Psoas muscle (tissue), 8 donors: ENCODE data around the gene FAM184A. TPM values are rescaled to one million over a fixed set of nuclear protein-coding genes. Genes with fewer than 3 reads are reported as not detected.

Experiments used
- ATAC-seq, 4 donors: fragments of 200-7000 bp; cut with Tn5 transposase; one replicate each; pipeline ENCODE4 v1.9.1; 2020; ENCODE audit warnings: moderate library complexity in 3 of 4, mild to moderate bottlenecking in 2 of 4
- DNase-seq, 2 donors: peaks; one replicate each; pipeline ENCODE4 v3.0.0-alpha.2; 2020
- H3K27ac ChIP-seq: fragments of 200-600 bp; one replicate; pipeline ENCODE4 v1.8.0; 2022
- H3K27me3 ChIP-seq, 3 donors: fragments of 200-600 bp in 1 of 3; one replicate each; pipeline versions ENCODE4 v1.6.1 to v1.8.0; 2013 to 2022; ENCODE audit warnings: low read length in 2 of 3, mild to moderate bottlenecking in 2 of 3, moderate library complexity in 1 of 3; ENCODE audit not compliant: insufficient read depth in 3 of 3
- H3K36me3 ChIP-seq, 2 donors: fragments of 200-600 bp in 1 of 2; one replicate each; pipeline versions ENCODE4 v1.6.1 to v1.8.0; 2013 to 2022; ENCODE audit warnings: low read depth in 1 of 2, mild to moderate bottlenecking in 1 of 2, moderate library complexity in 1 of 2; ENCODE audit not compliant: insufficient read depth in 1 of 2
- H3K4me1 ChIP-seq: fragments of 200-600 bp; one replicate; pipeline ENCODE4 v1.8.0; 2022
- H3K4me3 ChIP-seq: fragments of 200-600 bp; one replicate; pipeline ENCODE4 v1.8.0; 2022; ENCODE audit warnings: mild to moderate bottlenecking
- H3K9me3 ChIP-seq: fragments of 200-600 bp; one replicate; pipeline ENCODE4 v1.8.0; 2022
- CTCF ChIP-seq: fragments of 200-600 bp; IDR thresholded peaks from one replicate; pipeline ENCODE4 v1.8.0; 2022; ENCODE audit warnings: antibody characterized with exemption
- WGBS, 3 donors: extraction: QIAGEN DNeasy Blood & Tissue Kit; methylation state at CpG; one replicate each; pipeline versions ENCODE4 v1.1.6 to v1.1.7; 2013; 5-methylcytosine and 5-hydroxymethylcytosine counted together
- intact Hi-C, 2 donors: fragments of 100-400 bp; cut with DNase I; formaldehyde crosslinking; loops; one replicate each; pipeline versions ENCODE4 v1.11.0 to v1.14.2; 2022
- polyA plus RNA-seq, 3 donors: library from polyadenylated mRNA; stranded (reverse); fragments of 200-250 nt; gene quantifications; one replicate each; pipeline ENCODE4 v1.2.3, GENCODE V29; 2013
- total RNA-seq, 4 donors: library from RNA; stranded (reverse); fragmentation: NEBNext Ultra II Directional in 2 of 4; extraction: Animal tissue kit (Norgen Biotek cat#: 25700) in 2 of 4; gene quantifications; one replicate each; pipeline versions ENCODE4 v1.2.1 to v1.2.4, GENCODE V29; 2021 to 2023
- donor health status: healthy with polysubstance abuse.
- donor health status: DM: no; HTN: no; CAD: no; lungs with moderate emphysema.
- donor health status: Bipolar disorder and iron deficiency.
- donor health status: healthy.
- donor health status: DM: yes; HTN: yes; CAD: no.
- donor health status: DM: no; HTN: no; CAD: no.
- donor health status: DM: no; HTN: no; CAD: no.
- donor health status: DM: yes; HTN: yes; CAD: no.

FAM184A gene
- total and polyA plus RNA-seq, 7 donors: 0.14 to 0.52 (median 0.39) TPM

DNA sequence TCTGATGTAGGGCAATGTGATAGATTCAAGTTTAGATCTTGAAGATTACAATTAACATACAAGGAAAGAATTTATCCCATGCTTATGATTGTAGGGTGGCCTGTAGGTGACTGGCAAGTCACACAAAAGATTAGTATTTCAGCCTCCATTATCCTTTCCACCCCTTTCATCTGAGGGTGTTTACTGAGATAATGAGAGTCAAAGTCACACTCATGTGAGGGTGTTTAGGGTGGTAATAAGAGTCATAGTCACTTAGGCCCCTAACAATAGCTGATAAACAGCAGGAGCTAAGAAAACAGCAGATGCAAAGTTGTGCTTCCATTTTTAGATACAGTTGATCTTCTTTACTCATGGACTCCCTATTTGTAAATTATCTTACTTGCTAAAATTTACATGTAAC is 11.4 kb downstream of the FAM184A start:
- no peaks in the 10 kb centered on the region for H3K9me3 ChIP-seq
- H3K4me1 ChIP-seq: no peaks in the 10 kb centered on the region
- H3K27me3 ChIP-seq: no peaks in the 10 kb centered on the region
- DNase-seq (no peak), ATAC-seq (no peak)
- H3K27ac ChIP-seq: no peak overlapping the region
- intact Hi-C loops: no loop called here
- no peak overlapping the region for H3K4me3 ChIP-seq
- no peak for TF ChIP-seq CTCF
- H3K36me3 ChIP-seq: no peaks in the 10 kb centered on the region

GRCh38 chr6:119066517-119066916 is 11.9 kb downstream of the FAM184A start:
- no peak for DNase-seq
- no peak for ATAC-seq
- H3K4me3 ChIP-seq: no peak overlapping the region
- no peaks in the 10 kb centered on the region for H3K4me1 ChIP-seq
- no peaks in the 10 kb centered on the region for H3K36me3 ChIP-seq
- intact Hi-C loops: no loop called here
- no peak overlapping the region for H3K27ac ChIP-seq
- WGBS, 3 donors: 81 to 91% (median 90%) methylated on average over 1 of the region's 1 CpG
- H3K9me3 ChIP-seq: no peaks in the 10 kb centered on the region
- TF ChIP-seq CTCF: no peak
- no peaks in the 10 kb centered on the region for H3K27me3 ChIP-seq

GRCh38 chr6:119065955-119066354 is 12.5 kb downstream of the FAM184A start:
- intact Hi-C loops: no loop called here
- Histone ChIP-seq H3K27ac (no peak overlapping the region), H3K9me3 (no peaks in the 10 kb centered on the region), H3K36me3 (no peaks in the 10 kb centered on the region), H3K27me3 (no peaks in the 10 kb centered on the region), H3K4me3 (no peak overlapping the region), H3K4me1 (no peaks in the 10 kb centered on the region)
- 63 to 74% (median 68%) methylated on average over 2 of the region's 2 CpGs for WGBS, 3 donors
- DNase-seq (no peak), ATAC-seq (no peak)
- TF ChIP-seq CTCF: no peak

GRCh38 chr6:119065382-119065781 is 13.1 kb downstream of the FAM184A start:
- TF ChIP-seq CTCF: no peak
- H3K9me3 ChIP-seq: no peaks in the 10 kb centered on the region
- H3K27ac ChIP-seq: no peak overlapping the region
- no peak overlapping the region for H3K4me3 ChIP-seq
- WGBS, 3 donors: 79 to 83% (median 82%) methylated on average over 5 of the region's 5 CpGs
- no peaks in the 10 kb centered on the region for H3K27me3 ChIP-seq
- no peak for DNase-seq
- intact Hi-C loops: no loop called here
- no peak for ATAC-seq
- H3K4me1 ChIP-seq: no peaks in the 10 kb centered on the region
- no peaks in the 10 kb centered on the region for H3K36me3 ChIP-seq

DNA sequence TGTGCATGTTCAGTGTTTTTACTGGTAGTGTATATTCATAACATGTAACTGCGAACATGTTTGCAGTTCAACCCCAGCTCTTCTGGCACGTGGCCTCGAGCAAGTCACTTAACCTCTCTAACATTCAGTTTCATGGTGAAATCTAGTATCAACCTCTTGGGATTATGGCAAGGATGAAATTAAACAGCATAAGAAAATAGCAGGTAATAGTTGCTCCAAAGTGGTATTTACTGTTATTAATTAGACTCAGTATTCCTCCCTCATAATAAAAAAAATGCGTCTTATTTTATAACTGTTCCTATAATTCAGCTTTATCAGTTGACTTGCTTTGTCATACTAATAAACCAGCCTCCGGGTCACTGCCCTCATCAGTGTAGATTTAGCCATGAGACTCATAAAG is 15.0 kb downstream of the FAM184A start:
- WGBS, 3 donors: 83 to 86% (median 84%) methylated on average over 5 of the region's 5 CpGs
- no peaks in the 10 kb centered on the region for H3K27me3 ChIP-seq
- ATAC-seq (no peak), DNase-seq (no peak)
- no peaks in the 10 kb centered on the region for H3K36me3 ChIP-seq
- no peaks in the 10 kb centered on the region for H3K9me3 ChIP-seq
- intact Hi-C loops: no loop called here
- H3K4me1 ChIP-seq: no peaks in the 10 kb centered on the region
- no peak overlapping the region for H3K27ac ChIP-seq
- H3K4me3 ChIP-seq: no peak overlapping the region
- TF ChIP-seq CTCF: no peak
